BE2C (cell line): ENCODE results near the gene RPS6KA5.

Experiments
- DNase-seq: peaks from one replicate; pipeline ENCODE4 v3.0.0-alpha.2; 2020
- H3K27me3 ChIP-seq: fragments of 250-450 bp; sonication (Bioruptor Pico); 2 replicates; pipeline ENCODE4 v1.5.1; 2020; ENCODE audit warnings: mild to moderate bottlenecking
- H3K36me3 ChIP-seq: fragments of 250-450 bp; sonication (Bioruptor Pico); 2 replicates; pipeline ENCODE4 v1.5.1; 2020; ENCODE audit warnings: mild to moderate bottlenecking
- H3K4me1 ChIP-seq: fragments of 250-450 bp; sonication (Bioruptor Pico); 2 replicates; pipeline ENCODE4 v1.5.1; 2020
- H3K4me3 ChIP-seq: 2 replicates; pipeline ENCODE4 v1.5.1; 2011; ENCODE audit warnings: low read depth, low read length
- H3K9me3 ChIP-seq: fragments of 250-450 bp; sonication (Bioruptor Pico); 2 replicates; pipeline ENCODE4 v1.5.1; 2020
- TF ChIP-seq, protein P1 (sequence below): IDR thresholded peaks from 2 replicates; pipeline ENCODE4 v1.5.1; 2012; ENCODE audit warnings: mild to moderate bottlenecking, low read depth, low read length

RPS6KA5 gene

DNA sequence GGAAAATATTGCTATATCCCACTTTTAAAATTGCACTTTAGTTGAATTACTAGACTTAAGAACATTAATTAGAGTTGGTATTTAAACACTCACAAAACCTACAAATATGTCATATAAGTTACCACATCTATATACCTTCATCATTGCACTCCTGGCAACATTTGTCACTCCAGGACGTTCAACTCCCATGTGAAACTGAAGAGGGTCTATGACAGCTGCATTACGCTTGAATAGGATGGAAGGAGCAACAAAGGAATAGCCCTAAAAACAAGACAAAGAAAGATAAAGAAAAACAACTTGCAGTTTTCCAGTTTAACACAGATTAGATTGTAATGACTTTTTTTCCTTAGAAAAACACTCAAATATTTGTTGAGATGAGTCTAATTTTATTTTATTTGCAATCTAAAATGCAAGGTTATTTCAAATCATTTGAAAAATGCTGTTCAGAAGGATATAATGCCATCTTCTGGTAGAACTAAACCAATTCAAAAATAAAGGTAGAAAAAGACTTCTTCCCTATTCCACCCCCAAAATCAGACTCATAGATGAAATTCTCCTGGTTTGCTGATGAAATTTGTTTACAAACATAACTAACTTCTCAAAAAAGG is 159.9 kb downstream of the RPS6KA5 start:
- no peak for DNase-seq
- no peaks in the 10 kb centered on the region for H3K36me3 ChIP-seq
- H3K4me1 ChIP-seq = no peaks in the 10 kb centered on the region
- H3K4me3 ChIP-seq = no peak overlapping the region
- TF ChIP-seq, protein P1, sequence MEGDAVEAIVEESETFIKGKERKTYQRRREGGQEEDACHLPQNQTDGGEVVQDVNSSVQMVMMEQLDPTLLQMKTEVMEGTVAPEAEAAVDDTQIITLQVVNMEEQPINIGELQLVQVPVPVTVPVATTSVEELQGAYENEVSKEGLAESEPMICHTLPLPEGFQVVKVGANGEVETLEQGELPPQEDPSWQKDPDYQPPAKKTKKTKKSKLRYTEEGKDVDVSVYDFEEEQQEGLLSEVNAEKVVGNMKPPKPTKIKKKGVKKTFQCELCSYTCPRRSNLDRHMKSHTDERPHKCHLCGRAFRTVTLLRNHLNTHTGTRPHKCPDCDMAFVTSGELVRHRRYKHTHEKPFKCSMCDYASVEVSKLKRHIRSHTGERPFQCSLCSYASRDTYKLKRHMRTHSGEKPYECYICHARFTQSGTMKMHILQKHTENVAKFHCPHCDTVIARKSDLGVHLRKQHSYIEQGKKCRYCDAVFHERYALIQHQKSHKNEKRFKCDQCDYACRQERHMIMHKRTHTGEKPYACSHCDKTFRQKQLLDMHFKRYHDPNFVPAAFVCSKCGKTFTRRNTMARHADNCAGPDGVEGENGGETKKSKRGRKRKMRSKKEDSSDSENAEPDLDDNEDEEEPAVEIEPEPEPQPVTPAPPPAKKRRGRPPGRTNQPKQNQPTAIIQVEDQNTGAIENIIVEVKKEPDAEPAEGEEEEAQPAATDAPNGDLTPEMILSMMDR = peak; percentile 8; the same call in 1 of the 2 replicates
- no peaks in the 10 kb centered on the region for H3K27me3 ChIP-seq
- H3K9me3 ChIP-seq = no peaks in the 10 kb centered on the region

DNA sequence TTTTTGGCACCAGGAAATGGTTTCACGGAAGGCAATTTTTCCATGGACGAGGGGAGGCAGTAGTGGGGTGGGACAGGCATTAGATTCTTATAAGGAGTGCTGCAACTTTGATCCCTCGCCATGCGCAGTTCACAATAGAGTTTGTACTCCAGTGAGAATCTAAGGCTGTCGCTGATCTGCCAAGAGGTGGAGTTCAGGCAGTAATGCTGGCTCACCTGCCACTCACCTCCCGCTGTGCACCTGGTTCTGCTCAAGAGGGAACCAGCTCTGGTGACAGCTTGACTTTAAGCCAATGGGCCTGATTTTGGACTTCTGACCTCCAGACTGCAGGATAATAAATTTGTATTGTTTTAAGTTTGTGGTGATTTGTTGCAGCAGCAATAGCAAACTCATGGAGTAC is 163.4 kb downstream of the RPS6KA5 start:
- TF ChIP-seq, protein P1 = no peak

DNA sequence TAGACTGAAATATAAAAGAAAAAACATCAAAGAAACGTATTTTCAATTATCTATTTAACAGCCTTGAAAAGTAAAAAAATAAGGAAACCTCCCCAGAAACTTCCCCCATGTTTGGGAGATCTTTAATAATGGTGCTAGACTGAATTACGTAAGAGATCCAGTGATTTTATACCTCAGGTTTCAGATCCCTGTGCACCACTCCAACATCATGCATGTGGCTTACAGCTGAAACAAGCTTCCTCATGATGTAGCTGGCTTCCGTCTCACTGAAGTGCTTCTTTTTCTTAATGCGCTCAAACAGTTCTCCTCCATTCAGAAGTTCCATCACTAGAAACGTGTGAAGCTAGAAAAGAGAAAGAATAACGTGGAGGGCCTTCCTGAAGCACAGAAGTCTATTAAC is 166.2 kb downstream of the RPS6KA5 start:
- no peaks in the 10 kb centered on the region for H3K36me3 ChIP-seq
- TF ChIP-seq, protein P1 = no peak

More for the DNA sequence above, 163.4 kb downstream of the RPS6KA5 start:
- Histone ChIP-seq H3K4me3 (no peak overlapping the region), H3K27me3 (no peaks in the 10 kb centered on the region), H3K9me3 (no peaks in the 10 kb centered on the region), H3K36me3 (no peaks in the 10 kb centered on the region), H3K4me1 (no peaks in the 10 kb centered on the region)
- DNase-seq = no peak

DNA sequence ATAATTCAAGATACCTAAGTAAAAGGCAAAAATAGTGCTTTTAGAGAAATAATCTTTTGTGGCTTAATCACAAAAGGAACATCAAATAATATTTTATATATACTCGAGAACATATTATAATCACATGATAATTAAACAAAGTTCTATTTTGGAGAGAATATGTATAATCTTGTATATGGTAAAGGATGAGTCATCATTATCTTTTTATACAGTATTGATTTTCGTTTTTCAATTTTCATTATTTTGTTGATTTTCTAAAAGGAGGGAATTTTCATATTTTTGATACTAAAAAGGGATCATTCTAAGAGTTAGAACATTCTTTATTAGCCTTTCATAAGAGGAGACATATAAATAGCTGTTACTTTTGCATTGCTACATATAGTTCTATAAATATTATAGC is 166.9 kb downstream of the RPS6KA5 start:
- TF ChIP-seq, protein P1 = no peak
- Histone ChIP-seq H3K27me3 (no peaks in the 10 kb centered on the region), H3K36me3 (no peaks in the 10 kb centered on the region), H3K4me1 (no peaks in the 10 kb centered on the region), H3K9me3 (no peaks in the 10 kb centered on the region), H3K4me3 (no peak overlapping the region)
- DNase-seq = no peak

More for the DNA sequence above, 166.2 kb downstream of the RPS6KA5 start:
- DNase-seq = no peak
- Histone ChIP-seq H3K27me3 (no peaks in the 10 kb centered on the region), H3K4me3 (no peak overlapping the region), H3K9me3 (no peaks in the 10 kb centered on the region), H3K4me1 (no peaks in the 10 kb centered on the region)

DNA sequence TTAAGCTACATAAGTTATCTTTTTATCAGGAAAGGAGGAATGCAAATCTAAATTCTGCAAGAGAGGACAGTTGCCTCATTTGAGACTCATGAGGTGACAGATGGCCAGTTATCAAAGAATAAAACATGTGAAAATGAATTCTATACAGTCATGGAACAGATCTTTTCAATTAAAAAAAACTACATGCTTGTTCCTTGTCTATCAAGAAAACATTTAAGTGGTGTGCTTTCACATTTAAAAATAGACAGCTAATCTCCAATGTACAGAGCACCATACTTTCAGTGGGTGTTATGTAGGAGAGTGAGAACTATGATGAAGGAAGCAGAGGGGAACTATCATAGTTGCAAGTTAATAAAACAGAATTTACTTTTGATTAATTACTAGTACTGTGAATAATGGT is 167.5 kb downstream of the RPS6KA5 start:
- no peaks in the 10 kb centered on the region for H3K4me1 ChIP-seq
- no peaks in the 10 kb centered on the region for H3K9me3 ChIP-seq
- DNase-seq = no peak
- TF ChIP-seq, protein P1 = no peak
- H3K27me3 ChIP-seq = no peaks in the 10 kb centered on the region
- no peak overlapping the region for H3K4me3 ChIP-seq
- H3K36me3 ChIP-seq = no peaks in the 10 kb centered on the region

DNA sequence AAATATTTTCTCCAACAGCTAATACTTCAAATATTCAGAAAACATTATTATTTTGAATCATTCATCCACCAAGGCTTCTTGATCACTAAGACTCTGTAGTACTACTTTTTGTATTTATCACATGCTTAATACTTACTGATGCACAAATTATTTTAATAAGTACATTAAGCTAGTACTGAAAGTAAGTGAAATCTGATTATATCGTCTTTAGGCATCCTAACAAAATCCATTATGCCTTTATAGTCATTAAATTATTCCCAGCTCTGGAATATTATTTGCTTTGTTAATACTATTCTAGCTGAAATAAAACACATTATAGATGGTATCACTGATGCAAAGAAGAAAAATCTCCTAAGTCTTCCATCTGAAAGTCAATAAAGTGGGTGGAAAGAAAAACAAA is 169.1 kb downstream of the RPS6KA5 start:
- Histone ChIP-seq H3K9me3 (no peaks in the 10 kb centered on the region), H3K4me3 (no peak overlapping the region), H3K4me1 (no peaks in the 10 kb centered on the region), H3K27me3 (no peaks in the 10 kb centered on the region), H3K36me3 (no peaks in the 10 kb centered on the region)
- TF ChIP-seq, protein P1 = no peak
- DNase-seq = no peak
